Adrenal gland (tissue), 5 donors: ENCODE results near the gene RRM2.

ENCODE experiments used
- POLR2A ChIP-seq, 2 donors: fragments of 450-650 bp; IDR thresholded peaks; one replicate each; pipeline ENCODE4 v1.6.1; 2017; ENCODE audit warnings: antibody characterized with exemption in 2 of 2, mild to moderate bottlenecking in 2 of 2, moderate library complexity in 1 of 2
- TF ChIP-seq, protein P1 (sequence below), 6 experiments: fragments of 450-650 bp in 4 of 6; fragments of 200-600 bp in 2 of 6; sonication (generic) in 1 of 6; IDR thresholded peaks; 1 replicate in 5 of 6; 2 replicates in 1 of 6; pipeline versions ENCODE4 v1.5.1 to v1.8.0; 2016 to 2021; ENCODE audit warnings: antibody characterized with exemption in 6 of 6, mild to moderate bottlenecking in 2 of 6, moderate library complexity in 1 of 6
- donor health status: DM: no; HTN: no; CAD: no.

DNA sequence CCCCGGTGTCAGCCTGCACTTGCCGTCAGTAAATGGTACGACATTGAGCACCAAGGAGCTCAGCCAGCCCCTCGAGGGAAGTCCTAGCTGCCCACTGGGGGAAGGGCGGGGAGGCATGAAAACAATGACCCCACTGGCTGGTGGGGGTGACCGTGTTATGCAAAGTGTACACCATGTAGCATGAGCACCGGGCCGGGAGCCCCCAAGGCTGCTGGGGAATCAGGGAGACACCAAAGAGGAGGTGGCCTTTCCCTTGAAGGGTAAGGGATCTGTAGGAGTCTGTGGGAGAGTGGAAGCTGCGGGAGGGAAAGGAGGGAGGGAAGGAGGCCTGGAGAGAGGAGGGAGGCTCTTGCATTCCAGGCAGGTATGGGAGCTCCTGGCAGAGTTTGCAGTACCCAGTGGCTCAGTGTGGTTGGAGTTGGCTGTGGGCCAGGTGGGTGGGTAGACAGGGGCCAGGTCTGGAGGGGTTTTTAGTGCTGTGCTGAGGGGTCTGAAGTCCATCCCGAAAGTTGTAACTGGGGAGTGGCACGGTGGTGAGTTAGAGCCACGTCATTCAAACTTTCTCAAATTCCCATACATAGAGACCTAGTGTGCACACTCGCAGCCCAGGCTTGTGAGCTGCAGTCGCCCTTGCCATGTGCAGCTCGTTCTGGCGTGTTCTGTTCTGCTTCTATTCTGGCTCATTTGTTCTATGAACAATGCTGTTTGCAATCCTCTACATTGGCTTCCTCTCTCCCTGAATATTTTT lies 22.4 kb downstream of the RRM2 start:
- TF ChIP-seq, protein P1, sequence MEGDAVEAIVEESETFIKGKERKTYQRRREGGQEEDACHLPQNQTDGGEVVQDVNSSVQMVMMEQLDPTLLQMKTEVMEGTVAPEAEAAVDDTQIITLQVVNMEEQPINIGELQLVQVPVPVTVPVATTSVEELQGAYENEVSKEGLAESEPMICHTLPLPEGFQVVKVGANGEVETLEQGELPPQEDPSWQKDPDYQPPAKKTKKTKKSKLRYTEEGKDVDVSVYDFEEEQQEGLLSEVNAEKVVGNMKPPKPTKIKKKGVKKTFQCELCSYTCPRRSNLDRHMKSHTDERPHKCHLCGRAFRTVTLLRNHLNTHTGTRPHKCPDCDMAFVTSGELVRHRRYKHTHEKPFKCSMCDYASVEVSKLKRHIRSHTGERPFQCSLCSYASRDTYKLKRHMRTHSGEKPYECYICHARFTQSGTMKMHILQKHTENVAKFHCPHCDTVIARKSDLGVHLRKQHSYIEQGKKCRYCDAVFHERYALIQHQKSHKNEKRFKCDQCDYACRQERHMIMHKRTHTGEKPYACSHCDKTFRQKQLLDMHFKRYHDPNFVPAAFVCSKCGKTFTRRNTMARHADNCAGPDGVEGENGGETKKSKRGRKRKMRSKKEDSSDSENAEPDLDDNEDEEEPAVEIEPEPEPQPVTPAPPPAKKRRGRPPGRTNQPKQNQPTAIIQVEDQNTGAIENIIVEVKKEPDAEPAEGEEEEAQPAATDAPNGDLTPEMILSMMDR (IDR thresholded peaks at IDR 0.05) = no peak
- TF ChIP-seq POLR2A (IDR thresholded peaks at IDR 0.05) = no peak
